Fibroblast of the aortic adventitia (primary cell): ENCODE measurements around the gene SHISA9. TPM values are rescaled to one million over a fixed set of nuclear protein-coding genes. Genes with fewer than 3 reads are reported as not detected.

ENCODE experiments used
- DNase-seq: peaks from one replicate; pipeline ENCODE4 v3.0.0-alpha.2; 2010; ENCODE audit warnings: low read depth
- H3K4me3 ChIP-seq: 2 replicates; pipeline ENCODE4 v1.5.1; 2011; ENCODE audit warnings: low read depth, mild to moderate bottlenecking, control low read depth, low read length, moderate library complexity
- total RNA-seq: library from RNA; depleted of rRNA; stranded (reverse); fragments of >200 nt; gene quantifications from 2 replicates; pipeline ENCODE4 v1.2.3, GENCODE V29; 2012; ENCODE audit warnings: low replicate concordance
- TF ChIP-seq, protein P1 (sequence below): IDR thresholded peaks from 2 replicates; pipeline ENCODE4 v1.5.1; 2011; ENCODE audit warnings: mild to moderate bottlenecking, low read length, control low read depth, inconsistent platforms; ENCODE audit not compliant: insufficient read depth

SHISA9 gene
- total RNA-seq, 1 donor, result not detected

DNA sequence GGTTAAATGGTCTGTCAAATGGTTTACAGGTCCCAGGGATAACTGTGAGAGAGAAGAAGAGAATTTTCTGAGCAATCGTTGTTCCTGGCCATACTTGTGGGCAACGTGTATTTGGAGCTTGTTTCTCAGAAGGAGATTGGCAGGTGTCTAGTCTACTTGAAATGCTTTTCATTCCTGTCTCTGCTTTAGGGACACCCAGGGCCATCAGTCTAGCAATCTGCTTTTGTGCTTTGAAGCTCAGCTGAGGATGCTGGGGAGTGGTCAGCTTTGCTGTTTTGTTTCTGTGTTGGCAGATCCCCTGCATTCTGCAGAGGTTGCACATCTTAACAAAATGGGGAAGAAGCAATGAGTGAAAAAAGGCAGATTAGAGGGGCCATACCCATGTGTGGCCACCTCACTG, 193.7 kb downstream of the SHISA9 start:
- TF ChIP-seq, protein P1, sequence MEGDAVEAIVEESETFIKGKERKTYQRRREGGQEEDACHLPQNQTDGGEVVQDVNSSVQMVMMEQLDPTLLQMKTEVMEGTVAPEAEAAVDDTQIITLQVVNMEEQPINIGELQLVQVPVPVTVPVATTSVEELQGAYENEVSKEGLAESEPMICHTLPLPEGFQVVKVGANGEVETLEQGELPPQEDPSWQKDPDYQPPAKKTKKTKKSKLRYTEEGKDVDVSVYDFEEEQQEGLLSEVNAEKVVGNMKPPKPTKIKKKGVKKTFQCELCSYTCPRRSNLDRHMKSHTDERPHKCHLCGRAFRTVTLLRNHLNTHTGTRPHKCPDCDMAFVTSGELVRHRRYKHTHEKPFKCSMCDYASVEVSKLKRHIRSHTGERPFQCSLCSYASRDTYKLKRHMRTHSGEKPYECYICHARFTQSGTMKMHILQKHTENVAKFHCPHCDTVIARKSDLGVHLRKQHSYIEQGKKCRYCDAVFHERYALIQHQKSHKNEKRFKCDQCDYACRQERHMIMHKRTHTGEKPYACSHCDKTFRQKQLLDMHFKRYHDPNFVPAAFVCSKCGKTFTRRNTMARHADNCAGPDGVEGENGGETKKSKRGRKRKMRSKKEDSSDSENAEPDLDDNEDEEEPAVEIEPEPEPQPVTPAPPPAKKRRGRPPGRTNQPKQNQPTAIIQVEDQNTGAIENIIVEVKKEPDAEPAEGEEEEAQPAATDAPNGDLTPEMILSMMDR, result no peak
- DNase-seq, result no peak
- no peak overlapping the region for H3K4me3 ChIP-seq

DNA sequence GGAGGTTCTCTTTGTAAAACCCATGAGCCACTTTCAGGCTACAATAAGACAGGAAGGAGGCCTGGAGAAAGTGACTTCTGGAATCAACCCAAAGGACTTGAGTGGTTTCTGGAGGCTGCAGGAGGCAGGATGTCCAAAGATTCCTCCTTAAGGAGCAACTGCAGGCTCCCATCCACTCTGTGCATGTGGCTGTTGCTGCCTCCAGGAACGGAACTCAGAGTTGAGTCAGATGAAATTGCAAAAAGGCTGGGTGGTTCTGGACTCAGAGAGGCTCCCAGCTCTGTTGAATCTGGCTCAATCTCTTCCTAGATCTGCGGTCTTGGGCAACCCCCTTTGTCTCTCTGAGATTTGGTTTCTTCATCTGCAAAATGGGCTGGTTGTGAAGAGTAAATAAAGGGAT, 197.1 kb downstream of the SHISA9 start:
- TF ChIP-seq, protein P1, result no peak
- DNase-seq, result no peak
- H3K4me3 ChIP-seq, result no peak overlapping the region

DNA sequence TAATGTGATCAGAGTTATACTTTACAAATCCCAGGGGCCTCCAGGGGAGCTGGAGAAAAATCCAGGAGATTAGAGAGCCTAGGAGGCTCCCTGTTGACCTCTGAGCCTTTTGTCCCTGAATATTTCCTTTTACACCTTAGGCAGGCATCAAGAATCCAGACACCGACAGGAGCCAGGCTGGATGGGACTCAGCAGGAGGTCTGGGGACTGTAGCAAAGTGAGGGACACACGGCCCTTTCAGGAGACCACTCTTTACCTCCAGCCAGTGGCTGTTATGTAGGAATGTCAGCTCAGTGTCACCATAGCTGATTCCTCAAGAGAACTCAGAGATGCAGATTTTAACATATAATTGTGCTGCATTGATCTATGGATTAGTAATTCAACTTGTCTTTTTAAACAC, 198.4 kb downstream of the SHISA9 start:
- H3K4me3 ChIP-seq, result no peak overlapping the region
- TF ChIP-seq, protein P1, result no peak
- DNase-seq, result no peak

DNA sequence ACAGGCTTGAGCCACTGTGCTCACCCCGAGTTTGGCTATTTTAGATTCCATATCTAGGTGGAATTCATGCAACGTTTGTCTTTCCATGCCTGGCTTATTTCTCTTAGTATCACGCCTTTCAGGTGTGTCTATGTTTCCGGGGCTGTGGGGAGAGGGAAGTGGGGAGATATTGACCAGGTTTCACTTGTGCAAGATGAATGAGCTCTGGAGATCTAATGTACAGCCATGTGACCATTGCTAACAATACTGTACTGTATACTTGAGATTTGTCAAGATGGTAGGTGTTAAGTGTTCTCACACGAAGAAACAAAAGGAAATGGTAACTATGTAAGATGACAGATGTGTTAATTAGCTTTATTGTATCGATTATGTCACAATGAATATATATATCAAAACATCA, 199.6 kb downstream of the SHISA9 start:
- no peak for DNase-seq
- no peak overlapping the region for H3K4me3 ChIP-seq
- TF ChIP-seq, protein P1, result no peak

DNA sequence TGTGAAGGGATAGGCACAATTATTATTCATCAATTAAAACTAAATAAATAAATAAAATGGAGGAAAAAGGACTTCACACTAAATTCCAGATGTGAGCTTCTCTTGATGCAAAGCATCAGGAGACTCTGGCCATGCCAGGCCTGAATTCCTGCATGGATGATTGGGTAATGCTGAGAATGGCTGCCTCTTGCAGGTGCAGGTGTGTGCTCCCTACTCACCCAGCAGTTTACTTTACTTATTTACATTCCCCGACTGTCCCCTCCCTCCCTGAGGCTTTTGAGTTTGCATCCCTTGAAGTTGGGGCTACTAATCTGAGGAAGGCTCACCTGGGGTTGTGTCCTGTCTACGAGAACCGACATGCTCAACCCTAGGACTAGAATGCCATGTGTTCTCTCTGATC, 200.4 kb downstream of the SHISA9 start:
- no peak for DNase-seq
- TF ChIP-seq, protein P1, result no peak
- H3K4me3 ChIP-seq, result no peak overlapping the region

DNA sequence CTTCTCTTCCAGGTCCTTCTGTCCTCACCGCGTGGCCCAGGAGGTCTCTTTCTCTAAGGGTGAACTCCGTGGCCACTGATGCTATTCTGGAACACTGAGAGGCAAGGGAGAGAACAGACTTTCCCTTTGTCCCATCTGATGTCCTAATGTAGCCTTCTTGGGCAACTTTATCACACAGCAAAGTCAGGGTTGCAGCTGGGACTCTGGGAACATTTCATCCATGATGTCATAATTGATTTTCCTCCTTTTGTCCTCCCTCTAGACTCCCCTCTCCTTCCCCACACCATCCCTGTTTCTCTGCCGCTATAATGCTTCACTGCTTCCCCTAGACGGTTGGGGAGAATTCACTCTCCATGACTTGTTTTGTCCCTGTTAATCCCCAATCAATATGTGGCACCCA, 201.0 kb downstream of the SHISA9 start:
- TF ChIP-seq, protein P1, result no peak
- no peak for DNase-seq

DNA sequence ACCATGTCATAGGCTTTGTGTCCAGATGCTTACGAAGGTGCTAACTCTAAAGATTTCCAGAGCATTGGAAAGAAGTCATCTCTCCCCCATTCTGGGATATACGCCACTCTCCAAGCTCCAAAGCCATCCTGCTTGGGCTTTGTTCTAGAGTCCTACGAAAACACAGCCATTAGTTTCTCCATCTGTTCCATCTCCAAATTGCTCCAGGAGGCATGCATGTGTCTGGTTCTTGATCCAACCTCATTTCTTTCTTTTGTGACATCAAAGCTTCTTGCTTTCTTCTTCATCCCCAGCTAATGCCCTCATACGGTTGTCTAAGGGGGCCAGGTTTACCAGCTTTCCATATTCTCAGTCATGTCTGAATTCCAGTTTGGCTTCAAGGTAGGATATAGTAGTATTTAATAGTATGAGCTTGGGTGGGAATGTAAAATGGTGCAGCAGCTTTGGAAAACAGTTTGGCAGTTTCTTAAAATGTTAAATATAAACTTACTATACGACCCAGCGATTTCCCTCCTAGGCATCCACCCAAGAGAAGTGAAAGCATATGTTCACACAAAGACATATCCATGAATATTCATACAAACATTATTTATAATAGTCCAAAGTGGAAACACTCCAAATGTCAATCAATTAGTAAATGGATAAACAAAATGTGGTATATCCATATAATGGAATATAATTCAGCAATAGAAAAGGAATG, 202.6 kb downstream of the SHISA9 start:
- no peak overlapping the region for H3K4me3 ChIP-seq
- TF ChIP-seq, protein P1, result no peak
- DNase-seq, result no peak

More for the DNA sequence above, 201.0 kb downstream of the SHISA9 start:
- no peak overlapping the region for H3K4me3 ChIP-seq
